Peyer's patch (tissue), 4 donors: ENCODE data around the gene RFX2. TPM values are rescaled to one million over a fixed set of nuclear protein-coding genes. Genes with fewer than 3 reads are reported as not detected.
A peak's percentile ranks its signal among the peaks of the same experiment; 100 is the strongest.

ENCODE experiments used
- DNase-seq, 3 donors: peaks; one replicate each; pipeline ENCODE4 v3.0.0-alpha.2; 2017 to 2019
- H3K27ac ChIP-seq, 4 donors: fragments of 200-600 bp; sonication (generic); one replicate each; pipeline ENCODE4 v1.5.1; 2016 to 2019
- H3K27me3 ChIP-seq, 2 donors: fragments of 200-600 bp; sonication (generic); one replicate each; pipeline ENCODE4 v1.5.1; 2019
- H3K36me3 ChIP-seq, 3 donors: fragments of 200-600 bp; sonication (generic); one replicate each; pipeline ENCODE4 v1.5.1; 2016 to 2019
- H3K4me1 ChIP-seq, 4 donors: fragments of 200-600 bp; sonication (generic); one replicate each; pipeline ENCODE4 v1.5.1; 2016 to 2019
- H3K4me3 ChIP-seq, 4 donors: fragments of 200-600 bp; sonication (generic); 1 replicate in 3 of 4; 2 replicates in 1 of 4; pipeline ENCODE4 v1.5.1; 2016 to 2019; ENCODE audit warnings: mild to moderate bottlenecking in 1 of 4
- H3K9me3 ChIP-seq, 4 donors: fragments of 200-600 bp; sonication (generic); one replicate each; pipeline ENCODE4 v1.5.1; 2016 to 2019; ENCODE audit warnings: mild to moderate bottlenecking in 1 of 4
- POLR2A ChIP-seq, 2 donors: fragments of 450-650 bp; IDR thresholded peaks; one replicate each; pipeline ENCODE4 v1.5.1; 2017; ENCODE audit warnings: antibody characterized with exemption in 2 of 2, mild to moderate bottlenecking in 2 of 2, moderate library complexity in 2 of 2
- total RNA-seq, 4 donors: library from RNA; depleted of rRNA; stranded (reverse); fragments of >200 nt; gene quantifications; one replicate each; pipeline ENCODE4 v1.1.0, GENCODE V29; 2016
- TF ChIP-seq, protein P1 (sequence below), 6 experiments: fragments of 450-650 bp in 4 of 6; fragments of 200-600 bp in 2 of 6; sonication (generic) in 1 of 6; IDR thresholded peaks; one replicate each; pipeline ENCODE4 v1.5.1; 2017 to 2019; ENCODE audit warnings: antibody characterized with exemption in 6 of 6, mild to moderate bottlenecking in 3 of 6, moderate library complexity in 1 of 6

The RFX2 gene
- total RNA-seq, 4 donors from 2014 or later = 2.6 to 33.9 (median 10.3) TPM

DNA sequence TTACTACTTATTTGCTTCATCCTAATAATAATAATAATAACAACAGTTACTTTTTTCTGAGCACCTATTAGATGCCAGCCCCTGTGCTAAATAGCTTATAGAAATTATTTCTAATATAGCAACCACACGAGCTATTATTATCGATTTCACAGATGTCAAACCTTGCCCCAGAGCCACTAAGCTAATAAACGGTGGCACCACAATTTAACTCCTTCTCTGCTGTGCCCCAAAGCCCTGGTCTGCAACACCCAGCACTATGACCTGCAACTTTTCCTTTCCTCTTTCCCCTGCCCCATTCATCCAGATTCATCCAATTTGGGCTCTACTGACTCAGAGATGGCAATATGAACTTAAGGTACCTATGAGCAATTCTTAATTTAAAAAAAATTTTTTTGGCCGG lies 6.4 kb downstream of the RFX2 start:
- H3K27ac ChIP-seq = peak overlapping the region in 3 of 4 donors; percentile 4 to 62 (median 23)
- no peak overlapping the region for H3K4me3 ChIP-seq
- peaks cover 0 to 5% (median 2%) of the 10 kb centered on the region in 4 donors for H3K4me1 ChIP-seq
- H3K9me3 ChIP-seq = no peaks in the 10 kb centered on the region
- H3K27me3 ChIP-seq = no peaks in the 10 kb centered on the region
- H3K36me3 ChIP-seq = no peaks in the 10 kb centered on the region
- TF ChIP-seq, protein P1, sequence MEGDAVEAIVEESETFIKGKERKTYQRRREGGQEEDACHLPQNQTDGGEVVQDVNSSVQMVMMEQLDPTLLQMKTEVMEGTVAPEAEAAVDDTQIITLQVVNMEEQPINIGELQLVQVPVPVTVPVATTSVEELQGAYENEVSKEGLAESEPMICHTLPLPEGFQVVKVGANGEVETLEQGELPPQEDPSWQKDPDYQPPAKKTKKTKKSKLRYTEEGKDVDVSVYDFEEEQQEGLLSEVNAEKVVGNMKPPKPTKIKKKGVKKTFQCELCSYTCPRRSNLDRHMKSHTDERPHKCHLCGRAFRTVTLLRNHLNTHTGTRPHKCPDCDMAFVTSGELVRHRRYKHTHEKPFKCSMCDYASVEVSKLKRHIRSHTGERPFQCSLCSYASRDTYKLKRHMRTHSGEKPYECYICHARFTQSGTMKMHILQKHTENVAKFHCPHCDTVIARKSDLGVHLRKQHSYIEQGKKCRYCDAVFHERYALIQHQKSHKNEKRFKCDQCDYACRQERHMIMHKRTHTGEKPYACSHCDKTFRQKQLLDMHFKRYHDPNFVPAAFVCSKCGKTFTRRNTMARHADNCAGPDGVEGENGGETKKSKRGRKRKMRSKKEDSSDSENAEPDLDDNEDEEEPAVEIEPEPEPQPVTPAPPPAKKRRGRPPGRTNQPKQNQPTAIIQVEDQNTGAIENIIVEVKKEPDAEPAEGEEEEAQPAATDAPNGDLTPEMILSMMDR (IDR thresholded peaks at IDR 0.05) = no peak
- no peak for TF ChIP-seq POLR2A (IDR thresholded peaks at IDR 0.05)
- no peak for DNase-seq

DNA sequence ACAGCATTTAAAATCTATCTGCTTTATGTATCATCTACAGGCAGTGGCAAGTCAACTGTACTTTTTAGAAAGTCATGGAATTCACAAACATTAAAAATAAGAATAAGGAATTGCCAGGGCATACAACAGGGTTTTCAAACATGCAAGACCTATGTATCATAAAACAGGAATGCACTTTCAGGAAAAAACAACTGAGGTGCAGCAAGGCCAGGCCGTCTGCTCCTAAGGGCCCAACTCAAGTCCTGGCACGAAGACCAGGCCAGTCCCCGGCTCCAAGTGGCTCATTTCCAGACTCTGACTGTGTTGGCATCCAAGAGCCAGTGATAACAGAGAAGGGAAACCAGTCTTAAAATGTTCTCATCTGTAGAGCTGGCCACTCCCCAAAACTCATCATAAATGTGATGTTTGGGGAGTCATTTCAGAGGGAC lies 7.1 kb downstream of the RFX2 start:
- no peak for DNase-seq
- Histone ChIP-seq H3K27ac (peak overlapping the region in 3 of 4 donors; percentile 4 to 62 (median 23)), H3K9me3 (no peaks in the 10 kb centered on the region), H3K27me3 (no peaks in the 10 kb centered on the region), H3K4me1 (peaks cover 0 to 5% (median 0%) of the 10 kb centered on the region in 4 donors), H3K36me3 (no peaks in the 10 kb centered on the region), H3K4me3 (no peak overlapping the region)
- TF ChIP-seq, protein P1 (IDR thresholded peaks at IDR 0.05) = no peak
- no peak for TF ChIP-seq POLR2A (IDR thresholded peaks at IDR 0.05)

- H3K9me3 ChIP-seq = no peaks in the 10 kb centered on the region
- peaks cover 0 to 10% (median 0%) of the 10 kb centered on the region in 4 donors for H3K4me1 ChIP-seq
- H3K36me3 ChIP-seq = no peaks in the 10 kb centered on the region
- H3K4me3 ChIP-seq = no peak overlapping the region
- H3K27me3 ChIP-seq = no peaks in the 10 kb centered on the region
- peak overlapping the region in 1 of 4 donors; percentile 28 for H3K27ac ChIP-seq
- no peak for DNase-seq
- TF ChIP-seq, protein P1 (IDR thresholded peaks at IDR 0.05) = no peak
- TF ChIP-seq POLR2A (IDR thresholded peaks at IDR 0.05) = no peak
Observed at GRCh38 chr19:6101991-6102390, 8.3 kb downstream of the RFX2 start.

DNA sequence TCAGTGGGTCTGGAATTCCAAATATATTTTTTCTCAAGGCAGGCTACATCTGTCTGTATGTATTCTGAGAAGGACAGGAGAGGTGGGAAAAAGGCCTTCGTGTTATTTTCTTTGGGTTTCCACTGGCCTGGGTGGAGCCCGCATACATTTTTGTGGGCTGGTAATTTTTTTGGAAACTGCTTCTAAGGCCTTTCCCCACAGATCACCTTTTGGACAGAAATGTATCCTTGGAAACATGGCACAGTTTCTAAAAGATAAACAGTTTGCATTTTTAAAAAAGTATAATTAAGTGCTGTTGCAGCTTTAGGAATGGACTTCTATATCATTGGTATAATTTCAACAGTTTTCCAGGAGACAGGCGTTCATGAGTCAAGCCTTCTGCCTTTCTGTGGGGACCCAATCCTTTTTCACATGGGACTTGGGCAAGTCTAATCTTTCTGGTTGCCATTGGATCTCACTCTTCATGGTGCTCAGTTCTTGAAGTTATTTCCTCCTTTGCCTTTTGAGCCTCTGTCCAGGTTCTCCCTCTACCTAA lies 8.9 kb downstream of the RFX2 start:
- DNase-seq = no peak
- Histone ChIP-seq H3K4me1 (peaks cover 0 to 10% (median 0%) of the 10 kb centered on the region in 4 donors), H3K27me3 (no peaks in the 10 kb centered on the region), H3K4me3 (no peak overlapping the region), H3K27ac (peak overlapping the region in 1 of 4 donors; percentile 28), H3K9me3 (no peaks in the 10 kb centered on the region), H3K36me3 (no peaks in the 10 kb centered on the region)
- TF ChIP-seq, protein P1 (IDR thresholded peaks at IDR 0.05) = no peak
- no peak for TF ChIP-seq POLR2A (IDR thresholded peaks at IDR 0.05)

DNA sequence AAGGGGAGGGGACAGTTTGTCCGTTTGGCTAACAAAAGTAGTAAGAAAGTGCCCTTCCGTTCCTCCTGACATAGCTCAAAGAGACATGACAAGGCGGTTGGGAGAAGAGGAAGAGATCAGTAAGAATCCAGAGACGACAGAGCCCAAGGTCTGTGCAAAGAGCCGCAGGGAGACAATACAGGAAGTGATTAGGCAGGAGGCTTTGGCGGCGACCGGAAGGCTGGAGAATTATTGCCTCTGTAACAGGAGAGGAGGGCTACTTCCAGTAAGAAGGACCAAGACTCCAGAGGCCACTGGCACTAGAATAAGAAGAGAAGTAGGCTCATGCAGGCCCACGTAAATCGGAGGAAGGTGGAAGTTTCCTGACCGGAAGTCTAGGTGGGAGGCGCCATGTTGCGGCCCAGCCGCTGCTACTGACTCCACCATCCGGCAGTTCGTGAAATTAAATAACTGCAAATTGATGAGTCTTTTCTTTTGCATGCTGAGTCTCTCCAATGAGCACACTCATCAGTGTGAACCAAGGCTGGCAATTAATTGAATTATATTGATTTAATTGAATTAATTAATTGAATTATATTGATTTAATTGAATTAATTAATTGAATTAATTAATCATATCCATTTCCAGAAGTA lies 9.9 kb downstream of the RFX2 start:
- Histone ChIP-seq H3K4me3 (peak overlapping the region in 2 of 4 donors; percentile 13), H3K9me3 (no peaks in the 10 kb centered on the region), H3K27me3 (no peaks in the 10 kb centered on the region), H3K27ac (peak overlapping the region in 2 of 4 donors; percentile 38 to 48), H3K4me1 (peaks cover 0 to 10% (median 0%) of the 10 kb centered on the region in 4 donors), H3K36me3 (no peaks in the 10 kb centered on the region)
- DNase-seq = peak in 1 of 3 donors; percentile 25
- TF ChIP-seq POLR2A (IDR thresholded peaks at IDR 0.05) = no peak
- TF ChIP-seq, protein P1 (IDR thresholded peaks at IDR 0.05) = no peak
